GM12878 (cell line): Measurements from ENCODE around the gene TCF7L2. TPM values are rescaled to one million over a fixed set of nuclear protein-coding genes. Genes with fewer than 3 reads are reported as not detected.

Experiments used
- ATAC-seq: fragments of 200-7000 bp; cut with Tn5 transposase; 3 replicates; pipeline ENCODE4 v1.9.1; 2020; ENCODE audit warnings: mild to moderate bottlenecking, moderate library complexity
- BruUV-seq: library from RNA; stranded (reverse); fragments of 400-500 nt; replicated peaks from 2 replicates; lab custom pipeline; 2021; lab: Mats Ljungman, UMichigan
- CTCF ChIA-PET: fragments of 300-600 bp; sonication (Branson Sonifier 250); formaldehyde crosslinking; extraction: SDS; loops from one replicate; lab custom pipeline; 2021; ENCODE audit warnings: inconsistent platforms; lab: Yijun Ruan, JAX
- POLR2A ChIA-PET: fragments of 350-600 bp; formaldehyde crosslinking; extraction: SDS; loops from one replicate; lab custom pipeline; 2021; ENCODE audit warnings: inconsistent platforms; lab: Charles Lee
- RAD21 ChIA-PET: fragments of 300-600 bp; sonication (Branson Sonifier 250); formaldehyde crosslinking; loops from one replicate; lab custom pipeline; 2023; ENCODE audit warnings: antibody characterized with exemption; ENCODE audit not compliant: unreplicated experiment; lab: Charles Lee
- SMC1A ChIA-PET: fragments of 300-600 bp; sonication (Branson Sonifier 250); formaldehyde crosslinking; loops from one replicate; lab custom pipeline; 2023; ENCODE audit not compliant: unreplicated experiment, uncharacterized antibody; lab: Charles Lee
- DNase-seq: peaks from one replicate; pipeline ENCODE4 v3.0.0-alpha.2; 2011; ENCODE audit warnings: low read depth, low spot score
- FAIRE-seq: peaks from 3 replicates; lab custom pipeline; 2011; peaks lifted over from hg19 to GRCh38; lab: Jason Lieb, UNC
- H2AFZ ChIP-seq: 2 replicates; pipeline ENCODE4 v1.6.0; 2011; ENCODE audit warnings: low read depth, low read length, control low read depth; ENCODE audit not compliant: control insufficient read depth
- H3K27ac ChIP-seq: 2 replicates; pipeline ENCODE4 v1.5.1; 2011; ENCODE audit warnings: control low read depth; ENCODE audit not compliant: control insufficient read depth, insufficient read depth
- H3K27me3 ChIP-seq, 2 experiments: replicated peaks in 1 of 2; 2 replicates each; pipeline versions ENCODE4 v1.6.0 to v1.6.1; 2011; ENCODE audit warnings: low read length in 1 of 2; ENCODE audit not compliant: control insufficient read depth in 2 of 2, insufficient read depth in 2 of 2
- H3K36me3 ChIP-seq, 2 experiments: 2 replicates each; pipeline ENCODE4 v1.5.1; 2011; ENCODE audit warnings: low read length in 1 of 2; ENCODE audit not compliant: control insufficient read depth in 2 of 2, insufficient read depth in 2 of 2
- H3K4me1 ChIP-seq: 2 replicates; pipeline ENCODE4 v1.6.1; 2011; ENCODE audit warnings: mild to moderate bottlenecking, low read length, moderate library complexity, mixed read lengths; ENCODE audit not compliant: control insufficient read depth, insufficient read depth
- H3K4me2 ChIP-seq: 2 replicates; pipeline ENCODE4 v1.6.0; 2011; ENCODE audit warnings: control low read depth; ENCODE audit not compliant: control insufficient read depth, insufficient read depth
- H3K4me3 ChIP-seq: fragments of 200-600 bp; sonication (generic); 2 replicates; pipeline ENCODE4 v1.5.1; 2016
- H3K79me2 ChIP-seq: 2 replicates; pipeline ENCODE4 v1.6.0; 2011; ENCODE audit warnings: low read length; ENCODE audit not compliant: control insufficient read depth, insufficient read depth
- H3K9ac ChIP-seq: 2 replicates; pipeline ENCODE4 v1.8.0; 2011; ENCODE audit warnings: low read length, control low read depth, mixed read lengths; ENCODE audit not compliant: control insufficient read depth, insufficient read depth
- H3K9me3 ChIP-seq: replicated peaks from 3 replicates; pipeline ENCODE4 v1.5.1; 2011; ENCODE audit warnings: mild to moderate bottlenecking, low read length; ENCODE audit not compliant: control insufficient read depth, insufficient read depth
- H4K20me1 ChIP-seq: 2 replicates; pipeline ENCODE4 v1.6.0; 2011; ENCODE audit not compliant: control insufficient read depth, insufficient read depth
- BACH1 ChIP-seq: fragments of 450-650 bp; IDR thresholded peaks from 2 replicates; pipeline ENCODE4 v1.6.1; 2017; ENCODE audit warnings: mild to moderate bottlenecking, borderline replicate concordance
- CBX3 ChIP-seq: fragments of 200-600 bp; sonication (generic); IDR thresholded peaks from 2 replicates; pipeline ENCODE4 v1.6.1; 2016; ENCODE audit warnings: low read depth, borderline replicate concordance
- CBX5 ChIP-seq: sonication (generic); IDR thresholded peaks from 2 replicates; pipeline ENCODE4 v1.6.1; 2016; ENCODE audit warnings: low read depth, moderate library complexity, mild to moderate bottlenecking, inconsistent platforms
- CHD1 ChIP-seq: IDR thresholded peaks from 2 replicates; pipeline ENCODE4 v1.6.1; 2012; ENCODE audit warnings: low read depth, low read length, improper control_type of control experiment
- CREM ChIP-seq: IDR thresholded peaks from 2 replicates; pipeline ENCODE4 v1.6.1; 2014; ENCODE audit warnings: antibody characterized with exemption, low read depth
- IKZF2 ChIP-seq, 2 experiments: fragments of 450-650 bp; IDR thresholded peaks; 2 replicates each; pipeline ENCODE4 v1.6.1; 2017; ENCODE audit warnings: mild to moderate bottlenecking in 2 of 2, moderate library complexity in 2 of 2
- JUND ChIP-seq: IDR thresholded peaks from 2 replicates; pipeline ENCODE4 v1.6.1; 2012; ENCODE audit warnings: low read depth, mild to moderate bottlenecking, low read length, improper control_type of control experiment, moderate library complexity
- KLF5 ChIP-seq: fragments of 450-650 bp; IDR thresholded peaks from 2 replicates; pipeline ENCODE4 v1.6.1; 2014; ENCODE audit warnings: mild to moderate bottlenecking; ENCODE audit not compliant: partially characterized antibody
- NRF1 ChIP-seq: conservative IDR thresholded peaks from 2 replicates; pipeline ENCODE4 v1.6.1; 2011; ENCODE audit warnings: mild to moderate bottlenecking, low read depth, low read length, improper control_type of control experiment
- RAD21 ChIP-seq: IDR thresholded peaks from 2 replicates; pipeline ENCODE4 v1.6.1; 2011; ENCODE audit warnings: mild to moderate bottlenecking, low read depth, low read length, moderate library complexity; ENCODE audit not compliant: insufficient read depth
- RCOR1 ChIP-seq: conservative IDR thresholded peaks from 2 replicates; pipeline ENCODE4 v1.6.1; 2012; ENCODE audit warnings: low read depth, low read length, improper control_type of control experiment
- RFX5 ChIP-seq: IDR thresholded peaks from 2 replicates; pipeline ENCODE4 v1.6.1; 2011; ENCODE audit warnings: low read depth, low read length, improper control_type of control experiment
- SRF ChIP-seq, 2 experiments: IDR thresholded peaks; 2 replicates each; pipeline ENCODE4 v1.6.1; 2011; ENCODE audit warnings: low read depth in 2 of 2, low read length in 2 of 2, mild to moderate bottlenecking in 1 of 2, moderate library complexity in 1 of 2
- TAF1 ChIP-seq: IDR thresholded peaks from 2 replicates; pipeline ENCODE4 v1.6.1; 2011; ENCODE audit warnings: mild to moderate bottlenecking, low read depth, low read length, borderline replicate concordance
- TBL1XR1 ChIP-seq: IDR thresholded peaks from 2 replicates; pipeline ENCODE4 v1.6.1; 2012; ENCODE audit warnings: low read depth, low read length, improper control_type of control experiment
- ZBED1 ChIP-seq: IDR thresholded peaks from 2 replicates; pipeline ENCODE4 v1.6.1; 2016; ENCODE audit warnings: borderline replicate concordance
- ZNF274 ChIP-seq: IDR thresholded peaks from one replicate; pipeline ENCODE4 v1.8.0; 2011; ENCODE audit not compliant: insufficient read length, insufficient read depth
- ZSCAN29 ChIP-seq: fragments of 450-650 bp; IDR thresholded peaks from 2 replicates; pipeline ENCODE4 v1.6.1; 2017; ENCODE audit warnings: mild to moderate bottlenecking, moderate library complexity
- WGBS: methylation state at CpG from one replicate; pipeline ENCODE4 v1.1.6; 2016; ENCODE audit warnings: low lambda C conversion rate; ENCODE audit not compliant: insufficient replicate concordance, insufficient coverage; ENCODE audit errors: missing lambda C conversion rate; 5-methylcytosine and 5-hydroxymethylcytosine counted together
- in situ Hi-C: fragments of 300-500 bp; cut with MboI; formaldehyde crosslinking; loops from 9 replicates; pipeline ENCODE4 v1.14.3; 2018; ENCODE audit warnings: mixed read lengths
- intact Hi-C: fragments of 100-400 bp; cut with micrococcal nuclease; formaldehyde crosslinking; loops from one replicate; pipeline ENCODE4 v1.14.2; 2022; ENCODE audit not compliant: unreplicated experiment
- polyA plus RNA-seq, 11 experiments: library from polyadenylated mRNA; depleted of rRNA in 4 of 11; unstranded in 6 of 11; stranded (reverse) in 5 of 11; fragments of >200 nt; fragmentation: Nextera tagmentation in 4 of 11; fragmentation: Illumina TruSeq in 1 of 11; extraction: Ambion mirVana in 4 of 11; extraction: Trizol in 1 of 11; gene quantifications; 1 replicate in 1 of 11; 2 replicates in 10 of 11; pipeline versions ENCODE4 v1.2.1 to v1.2.3, GENCODE V29; 2011 to 2016; ENCODE audit warnings: inconsistent platforms in 2 of 11, missing spikeins in 2 of 11, low read depth in 1 of 11
- total RNA-seq, 4 experiments: library from RNA; depleted of rRNA in 3 of 4; stranded (reverse); fragments of >200 nt in 3 of 4; fragmentation: Illumina TruSeq in 1 of 4; extraction: Trizol in 1 of 4; gene quantifications; 2 replicates each; pipeline versions ENCODE4 v1.2.1 to v1.2.3, GENCODE V29; 2013 to 2021
- TF ChIP-seq, protein P1 (sequence below): fragments of 450-650 bp; IDR thresholded peaks from 2 replicates; pipeline ENCODE4 v1.6.1; 2016; ENCODE audit warnings: mild to moderate bottlenecking
- TF ChIP-seq, protein P2 (sequence below): fragments of 450-650 bp; IDR thresholded peaks from 2 replicates; pipeline ENCODE4 v1.6.1; 2018; ENCODE audit warnings: borderline replicate concordance, mild to moderate bottlenecking; ENCODE audit not compliant: partially characterized antibody

TCF7L2 gene
- total and polyA plus RNA-seq, 10 of the 15 experiments (the other 5 are each of a cell fraction or from before 2014, with no cell fraction given) = 0.02 to 1.1 (median 0.35) TPM; not detected in 4

DNA sequence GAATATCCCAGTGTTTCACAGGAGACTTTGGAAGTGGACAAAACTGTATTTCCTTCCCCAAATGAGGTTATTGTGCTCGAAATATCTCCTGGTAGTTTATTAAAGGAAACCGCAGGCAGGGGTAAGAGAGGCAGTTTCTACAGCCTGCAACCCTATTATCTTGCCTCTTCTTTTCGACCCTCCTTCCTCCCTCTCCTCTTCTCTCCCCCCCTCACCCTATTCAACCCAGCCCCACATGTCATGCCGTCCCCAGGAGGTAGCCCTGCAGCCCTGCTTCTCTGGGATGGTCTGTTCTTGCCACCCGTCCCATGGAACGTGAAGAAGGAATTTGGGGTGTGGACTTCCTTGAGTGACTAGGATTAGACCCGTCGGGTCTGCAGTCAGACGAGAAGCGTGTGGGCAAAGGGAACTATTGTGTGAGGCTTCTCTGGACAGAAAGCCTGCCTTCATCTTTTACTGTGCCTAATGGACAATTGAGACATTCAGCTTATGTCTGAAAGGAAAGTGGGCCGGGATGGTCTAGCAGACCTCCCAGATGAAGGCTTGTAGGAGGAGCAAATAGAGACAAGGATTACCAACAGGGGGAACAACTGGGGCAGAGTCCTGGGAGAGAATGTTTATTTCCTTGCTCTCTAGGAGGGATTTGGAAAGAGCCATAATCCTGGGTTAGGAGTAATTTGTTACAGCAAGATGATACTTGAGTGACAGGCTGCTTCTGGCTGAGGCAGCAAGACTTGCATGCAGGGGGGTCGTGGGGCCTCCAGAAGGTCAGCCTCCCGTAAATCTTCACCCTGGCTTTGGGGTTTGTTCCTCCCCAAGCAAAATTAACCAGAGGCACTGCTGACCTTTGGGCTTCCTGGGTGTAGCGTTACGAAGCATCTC, 77.8 kb downstream of the TCF7L2 start:
- POLR2A ChIA-PET = no interaction called here
- intact Hi-C loops = no loop called here
- WGBS = 14% methylated on average over 15 of the region's 15 CpGs
- no peaks in the 10 kb centered on the region for H3K9me3 ChIP-seq
- H3K9ac ChIP-seq = no peak overlapping the region
- in situ Hi-C loops = no loop called here
- TF ChIP-seq ZBED1 = no peak
- TF ChIP-seq JUND = no peak
- TF ChIP-seq RAD21 = no peak
- TF ChIP-seq RFX5 = no peak
- no peak for TF ChIP-seq CREM
- TF ChIP-seq, protein P1, sequence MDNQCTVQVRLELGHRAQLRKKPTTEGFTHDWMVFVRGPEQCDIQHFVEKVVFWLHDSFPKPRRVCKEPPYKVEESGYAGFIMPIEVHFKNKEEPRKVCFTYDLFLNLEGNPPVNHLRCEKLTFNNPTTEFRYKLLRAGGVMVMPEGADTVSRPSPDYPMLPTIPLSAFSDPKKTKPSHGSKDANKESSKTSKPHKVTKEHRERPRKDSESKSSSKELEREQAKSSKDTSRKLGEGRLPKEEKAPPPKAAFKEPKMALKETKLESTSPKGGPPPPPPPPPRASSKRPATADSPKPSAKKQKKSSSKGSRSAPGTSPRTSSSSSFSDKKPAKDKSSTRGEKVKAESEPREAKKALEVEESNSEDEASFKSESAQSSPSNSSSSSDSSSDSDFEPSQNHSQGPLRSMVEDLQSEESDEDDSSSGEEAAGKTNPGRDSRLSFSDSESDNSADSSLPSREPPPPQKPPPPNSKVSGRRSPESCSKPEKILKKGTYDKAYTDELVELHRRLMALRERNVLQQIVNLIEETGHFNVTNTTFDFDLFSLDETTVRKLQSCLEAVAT = no peak
- TF ChIP-seq NRF1 = no peak
- TF ChIP-seq BACH1 = no peak
- TF ChIP-seq KLF5 = no peak
- TF ChIP-seq SRF (IDR thresholded peaks at IDR 0.05; ENCODE audit: low read depth in 2 of 2, low read length in 2 of 2) = no peak
- no peak for TF ChIP-seq ZNF274
- TF ChIP-seq TAF1 = no peak
- TF ChIP-seq TBL1XR1 = no peak
- no peak for TF ChIP-seq RCOR1
- no peak for TF ChIP-seq CHD1
- TF ChIP-seq CBX3 = no peak
- no peak for TF ChIP-seq CBX5
- no peak for TF ChIP-seq ZSCAN29
- TF ChIP-seq IKZF2 (IDR thresholded peaks at IDR 0.05) = no peak
- TF ChIP-seq, protein P2, sequence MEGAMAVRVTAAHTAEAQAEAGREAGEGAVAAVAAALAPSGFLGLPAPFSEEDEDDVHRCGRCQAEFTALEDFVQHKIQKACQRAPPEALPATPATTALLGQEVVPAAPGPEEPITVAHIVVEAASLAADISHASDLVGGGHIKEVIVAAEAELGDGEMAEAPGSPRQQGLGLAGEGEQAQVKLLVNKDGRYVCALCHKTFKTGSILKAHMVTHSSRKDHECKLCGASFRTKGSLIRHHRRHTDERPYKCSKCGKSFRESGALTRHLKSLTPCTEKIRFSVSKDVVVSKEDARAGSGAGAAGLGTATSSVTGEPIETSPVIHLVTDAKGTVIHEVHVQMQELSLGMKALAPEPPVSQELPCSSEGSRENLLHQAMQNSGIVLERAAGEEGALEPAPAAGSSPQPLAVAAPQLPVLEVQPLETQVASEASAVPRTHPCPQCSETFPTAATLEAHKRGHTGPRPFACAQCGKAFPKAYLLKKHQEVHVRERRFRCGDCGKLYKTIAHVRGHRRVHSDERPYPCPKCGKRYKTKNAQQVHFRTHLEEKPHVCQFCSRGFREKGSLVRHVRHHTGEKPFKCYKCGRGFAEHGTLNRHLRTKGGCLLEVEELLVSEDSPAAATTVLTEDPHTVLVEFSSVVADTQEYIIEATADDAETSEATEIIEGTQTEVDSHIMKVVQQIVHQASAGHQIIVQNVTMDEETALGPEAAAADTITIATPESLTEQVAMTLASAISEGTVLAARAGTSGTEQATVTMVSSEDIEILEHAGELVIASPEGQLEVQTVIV = no peak
- TF ChIP-seq, all 136 proteins: peak for 0
- H3K4me3 ChIP-seq = no peak overlapping the region
- H2AFZ ChIP-seq = no peak overlapping the region
- ChIA-PET RAD21 (no interaction called here), SMC1A (no interaction called here), CTCF (no interaction called here)
- H3K27ac ChIP-seq = no peak overlapping the region
- no peaks in the 10 kb centered on the region for H3K27me3 ChIP-seq
- H3K4me1 ChIP-seq = no peaks in the 10 kb centered on the region
- no peaks in the 10 kb centered on the region for H4K20me1 ChIP-seq
- FAIRE-seq (no peak), ATAC-seq (no peak), DNase-seq (no peak)
- no peak overlapping the region for H3K4me2 ChIP-seq
- BruUV-seq = no TSS peak
- no peaks in the 10 kb centered on the region for H3K79me2 ChIP-seq
- H3K36me3 ChIP-seq = no peaks in the 10 kb centered on the region
